ENCODE results near the gene HIKESHI. TPM values are rescaled to one million over a fixed set of nuclear protein-coding genes. Genes with fewer than 3 reads are reported as not detected.

Gene HIKESHI
- total and polyA plus RNA-seq, 10 donors, result 22.5 to 44.9 (median 25.8) TPM

GRCh38 chr11:86335131-86335767 is 33.2 kb downstream of the HIKESHI start:
- intact Hi-C loops (cut with DNase I; ENCODE audit: low total_unique reads), result no loop called here
- Histone ChIP-seq H3K27ac (no peak overlapping the region), H3K9me3 (peaks cover 0 to 7% (median 2%) of the 10 kb centered on the region in 8 donors), H3K36me3 (peaks cover 0 to 86% (median 35%) of the 10 kb centered on the region in 6 donors), H3K4me1 (no peaks in the 10 kb centered on the region), H3K27me3 (replicated peaks in 1 of 7) (no peaks in the 10 kb centered on the region), H3K4me3 (no peak overlapping the region)
- TF ChIP-seq POLR2AphosphoS5 (IDR thresholded peaks at IDR 0.05) (no peak), CTCF (IDR thresholded peaks at IDR 0.05 in 8 of 11, conservative IDR thresholded peaks at IDR 0.05 in 3 of 11) (no peak), POLR2A (IDR thresholded peaks at IDR 0.05) (no peak)
- no peak for DNase-seq
- WGBS, 5 donors, result 92 to 99% (median 97%) methylated on average over 6 of the region's 6 CpGs

- Histone ChIP-seq H3K9me3 (peaks cover 0 to 7% (median 2%) of the 10 kb centered on the region in 8 donors), H3K4me3 (no peak overlapping the region), H3K27ac (no peak overlapping the region), H3K4me1 (no peaks in the 10 kb centered on the region), H3K27me3 (replicated peaks in 1 of 7) (no peaks in the 10 kb centered on the region), H3K36me3 (peaks cover 0 to 79% (median 35%) of the 10 kb centered on the region in 6 donors)
- TF ChIP-seq CTCF (IDR thresholded peaks at IDR 0.05 in 8 of 11, conservative IDR thresholded peaks at IDR 0.05 in 3 of 11), result no peak
- no peak for TF ChIP-seq POLR2AphosphoS5 (IDR thresholded peaks at IDR 0.05)
- TF ChIP-seq POLR2A (IDR thresholded peaks at IDR 0.05), result no peak
- intact Hi-C loops (cut with DNase I; ENCODE audit: low total_unique reads), result no loop called here
- DNase-seq, result no peak
- WGBS, 5 donors, result 94 to 97% (median 96%) methylated on average over 2 of the region's 2 CpGs
Measured at GRCh38 chr11:86337227-86337626, 35.2 kb downstream of the HIKESHI start.

GRCh38 chr11:86341382-86341781 is 39.3 kb downstream of the HIKESHI start:
- H3K27me3 ChIP-seq (replicated peaks in 1 of 7), result no peaks in the 10 kb centered on the region
- H3K4me3 ChIP-seq, result no peak overlapping the region
- WGBS, 5 donors, result 86 to 96% (median 92%) methylated on average over 3 of the region's 3 CpGs
- peaks cover 0 to 71% (median 31%) of the 10 kb centered on the region in 6 donors for H3K36me3 ChIP-seq
- intact Hi-C loops (cut with DNase I; ENCODE audit: low total_unique reads), result no loop called here
- TF ChIP-seq POLR2A (IDR thresholded peaks at IDR 0.05), result no peak
- no peak for TF ChIP-seq CTCF (IDR thresholded peaks at IDR 0.05 in 8 of 11, conservative IDR thresholded peaks at IDR 0.05 in 3 of 11)
- TF ChIP-seq POLR2AphosphoS5 (IDR thresholded peaks at IDR 0.05), result no peak
- H3K9me3 ChIP-seq, result peaks cover 0 to 7% (median 2%) of the 10 kb centered on the region in 8 donors
- no peak overlapping the region for H3K27ac ChIP-seq
- no peak for DNase-seq
- H3K4me1 ChIP-seq, result no peaks in the 10 kb centered on the region

- Histone ChIP-seq H3K9me3 (no peaks in the 10 kb centered on the region), H3K36me3 (peaks cover 0 to 39% (median 14%) of the 10 kb centered on the region in 6 donors), H3K27me3 (replicated peaks in 1 of 7) (no peaks in the 10 kb centered on the region), H3K4me3 (no peak overlapping the region), H3K27ac (no peak overlapping the region), H3K4me1 (no peaks in the 10 kb centered on the region)
- intact Hi-C loops (cut with DNase I; ENCODE audit: low total_unique reads), result no loop called here
- WGBS, 5 donors, result 92 to 99% (median 98%) methylated on average over 3 of the region's 3 CpGs
- DNase-seq, result no peak
- no peak for TF ChIP-seq POLR2AphosphoS5 (IDR thresholded peaks at IDR 0.05)
Measured at GRCh38 chr11:86346513-86346912, 44.5 kb downstream of the HIKESHI start.
